ENCODE results near the gene PLCB3. TPM values are rescaled to one million over a fixed set of nuclear protein-coding genes. Genes with fewer than 3 reads are reported as not detected.

PLCB3 gene
- total and polyA plus RNA-seq, 10 of the 15 experiments (the other 5 are each of a cell fraction or from before 2014, with no cell fraction given): 0.03 to 10.3 (median 3.3) TPM

DNA sequence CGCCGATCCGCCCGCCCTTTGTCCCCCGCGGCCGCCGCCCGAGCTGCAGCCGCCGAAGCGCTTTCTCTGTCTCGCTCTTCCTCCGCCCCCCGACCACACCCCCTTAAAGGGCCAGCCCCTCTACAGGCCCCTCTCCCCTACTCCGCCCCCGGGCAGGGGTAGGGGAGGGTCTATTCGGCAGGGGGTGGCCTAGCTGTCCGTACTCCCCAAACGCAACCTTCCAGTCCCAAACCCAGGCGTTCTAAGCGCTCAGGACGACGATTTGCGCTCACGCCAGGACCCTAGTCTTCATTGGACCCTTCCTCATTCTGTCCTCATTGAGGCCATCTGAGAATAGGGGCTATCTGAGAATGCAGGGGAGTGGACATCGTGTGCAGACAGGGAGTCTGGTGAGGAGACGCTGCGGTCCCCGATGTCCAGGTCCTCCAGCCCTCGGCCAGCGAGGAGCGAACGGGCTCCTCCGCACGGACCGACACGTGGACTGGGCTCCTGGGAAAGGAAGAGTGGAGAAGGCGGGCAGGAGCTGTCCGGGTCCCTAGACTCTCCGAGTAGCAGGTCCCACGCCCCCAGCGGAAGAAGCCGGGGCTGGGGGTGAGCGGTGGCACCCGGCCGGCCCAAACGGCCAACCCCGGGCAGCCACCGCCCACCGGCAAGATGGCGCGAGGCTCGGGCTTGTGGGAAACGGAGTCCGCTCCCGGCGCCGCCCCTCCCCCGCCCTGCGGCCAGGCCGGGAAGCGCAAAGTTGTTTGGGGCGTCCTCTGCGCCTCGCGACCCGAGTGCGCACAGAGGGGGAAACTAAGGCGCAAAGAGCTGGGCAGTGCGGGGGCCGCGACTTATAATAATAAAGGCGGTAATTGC, 4.2 kb upstream of the PLCB3 start, which contains the start of gene PPP1R14B (continued):
- TF ChIP-seq, protein P1, sequence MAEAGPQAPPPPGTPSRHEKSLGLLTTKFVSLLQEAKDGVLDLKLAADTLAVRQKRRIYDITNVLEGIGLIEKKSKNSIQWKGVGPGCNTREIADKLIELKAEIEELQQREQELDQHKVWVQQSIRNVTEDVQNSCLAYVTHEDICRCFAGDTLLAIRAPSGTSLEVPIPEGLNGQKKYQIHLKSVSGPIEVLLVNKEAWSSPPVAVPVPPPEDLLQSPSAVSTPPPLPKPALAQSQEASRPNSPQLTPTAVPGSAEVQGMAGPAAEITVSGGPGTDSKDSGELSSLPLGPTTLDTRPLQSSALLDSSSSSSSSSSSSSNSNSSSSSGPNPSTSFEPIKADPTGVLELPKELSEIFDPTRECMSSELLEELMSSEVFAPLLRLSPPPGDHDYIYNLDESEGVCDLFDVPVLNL (IDR thresholded peaks at IDR 0.05; ENCODE audit: low read depth, low read length): no peak
- TF ChIP-seq TBL1XR1 (IDR thresholded peaks at IDR 0.05; ENCODE audit: low read depth, low read length) (0 out of 2 replicates have a peak, but pooled peaks have one; percentile 17), POU2F2 (IDR thresholded peaks at IDR 0.05; ENCODE audit: borderline replicate concordance, low read depth, low read length) (no peak), NR2C2 (IDR thresholded peaks at IDR 0.05; ENCODE audit: borderline replicate concordance, control insufficient read depth, insufficient read length, low read depth) (no peak), SUPT20H (IDR thresholded peaks at IDR 0.05; ENCODE audit: borderline replicate concordance, control insufficient read depth, low read depth, low read length) (no peak), KLF5 (IDR thresholded peaks at IDR 0.05; ENCODE audit: partially characterized antibody) (no peak), SMC3 (IDR thresholded peaks at IDR 0.05; ENCODE audit: borderline replicate concordance, low read length) (no peak), IKZF1 (conservative IDR thresholded peaks at IDR 0.05) (peak; percentile 89), ZNF274 (IDR thresholded peaks at IDR 0.05; ENCODE audit: insufficient read depth, insufficient read length) (no peak), STAT3 (IDR thresholded peaks at IDR 0.05; ENCODE audit: low read depth, low read length) (no peak), TCF12 (IDR thresholded peaks at IDR 0.05; ENCODE audit: low read depth, low read length) (peak; percentile 38; the same call in 1 of the 2 replicates), MYC (IDR thresholded peaks at IDR 0.05; ENCODE audit: insufficient read depth, insufficient read length, insufficient replicate concordance, low read length, severe bottlenecking) (no peak), POLR2AphosphoS2 (IDR thresholded peaks at IDR 0.05; ENCODE audit: low read depth, low read length) (no peak)
- TF ChIP-seq, protein P2, sequence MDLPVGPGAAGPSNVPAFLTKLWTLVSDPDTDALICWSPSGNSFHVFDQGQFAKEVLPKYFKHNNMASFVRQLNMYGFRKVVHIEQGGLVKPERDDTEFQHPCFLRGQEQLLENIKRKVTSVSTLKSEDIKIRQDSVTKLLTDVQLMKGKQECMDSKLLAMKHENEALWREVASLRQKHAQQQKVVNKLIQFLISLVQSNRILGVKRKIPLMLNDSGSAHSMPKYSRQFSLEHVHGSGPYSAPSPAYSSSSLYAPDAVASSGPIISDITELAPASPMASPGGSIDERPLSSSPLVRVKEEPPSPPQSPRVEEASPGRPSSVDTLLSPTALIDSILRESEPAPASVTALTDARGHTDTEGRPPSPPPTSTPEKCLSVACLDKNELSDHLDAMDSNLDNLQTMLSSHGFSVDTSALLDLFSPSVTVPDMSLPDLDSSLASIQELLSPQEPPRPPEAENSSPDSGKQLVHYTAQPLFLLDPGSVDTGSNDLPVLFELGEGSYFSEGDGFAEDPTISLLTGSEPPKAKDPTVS (IDR thresholded peaks at IDR 0.05; ENCODE audit: low read depth, low read length): no peak
- TF ChIP-seq, protein P3, sequence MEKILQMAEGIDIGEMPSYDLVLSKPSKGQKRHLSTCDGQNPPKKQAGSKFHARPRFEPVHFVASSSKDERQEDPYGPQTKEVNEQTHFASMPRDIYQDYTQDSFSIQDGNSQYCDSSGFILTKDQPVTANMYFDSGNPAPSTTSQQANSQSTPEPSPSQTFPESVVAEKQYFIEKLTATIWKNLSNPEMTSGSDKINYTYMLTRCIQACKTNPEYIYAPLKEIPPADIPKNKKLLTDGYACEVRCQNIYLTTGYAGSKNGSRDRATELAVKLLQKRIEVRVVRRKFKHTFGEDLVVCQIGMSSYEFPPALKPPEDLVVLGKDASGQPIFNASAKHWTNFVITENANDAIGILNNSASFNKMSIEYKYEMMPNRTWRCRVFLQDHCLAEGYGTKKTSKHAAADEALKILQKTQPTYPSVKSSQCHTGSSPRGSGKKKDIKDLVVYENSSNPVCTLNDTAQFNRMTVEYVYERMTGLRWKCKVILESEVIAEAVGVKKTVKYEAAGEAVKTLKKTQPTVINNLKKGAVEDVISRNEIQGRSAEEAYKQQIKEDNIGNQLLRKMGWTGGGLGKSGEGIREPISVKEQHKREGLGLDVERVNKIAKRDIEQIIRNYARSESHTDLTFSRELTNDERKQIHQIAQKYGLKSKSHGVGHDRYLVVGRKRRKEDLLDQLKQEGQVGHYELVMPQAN (conservative IDR thresholded peaks at IDR 0.05): peak; percentile 75; the same call in 1 of the 2 replicates
- TF ChIP-seq, protein P4, sequence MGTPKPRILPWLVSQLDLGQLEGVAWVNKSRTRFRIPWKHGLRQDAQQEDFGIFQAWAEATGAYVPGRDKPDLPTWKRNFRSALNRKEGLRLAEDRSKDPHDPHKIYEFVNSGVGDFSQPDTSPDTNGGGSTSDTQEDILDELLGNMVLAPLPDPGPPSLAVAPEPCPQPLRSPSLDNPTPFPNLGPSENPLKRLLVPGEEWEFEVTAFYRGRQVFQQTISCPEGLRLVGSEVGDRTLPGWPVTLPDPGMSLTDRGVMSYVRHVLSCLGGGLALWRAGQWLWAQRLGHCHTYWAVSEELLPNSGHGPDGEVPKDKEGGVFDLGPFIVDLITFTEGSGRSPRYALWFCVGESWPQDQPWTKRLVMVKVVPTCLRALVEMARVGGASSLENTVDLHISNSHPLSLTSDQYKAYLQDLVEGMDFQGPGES (IDR thresholded peaks at IDR 0.05): no peak
- TF ChIP-seq, protein P5, sequence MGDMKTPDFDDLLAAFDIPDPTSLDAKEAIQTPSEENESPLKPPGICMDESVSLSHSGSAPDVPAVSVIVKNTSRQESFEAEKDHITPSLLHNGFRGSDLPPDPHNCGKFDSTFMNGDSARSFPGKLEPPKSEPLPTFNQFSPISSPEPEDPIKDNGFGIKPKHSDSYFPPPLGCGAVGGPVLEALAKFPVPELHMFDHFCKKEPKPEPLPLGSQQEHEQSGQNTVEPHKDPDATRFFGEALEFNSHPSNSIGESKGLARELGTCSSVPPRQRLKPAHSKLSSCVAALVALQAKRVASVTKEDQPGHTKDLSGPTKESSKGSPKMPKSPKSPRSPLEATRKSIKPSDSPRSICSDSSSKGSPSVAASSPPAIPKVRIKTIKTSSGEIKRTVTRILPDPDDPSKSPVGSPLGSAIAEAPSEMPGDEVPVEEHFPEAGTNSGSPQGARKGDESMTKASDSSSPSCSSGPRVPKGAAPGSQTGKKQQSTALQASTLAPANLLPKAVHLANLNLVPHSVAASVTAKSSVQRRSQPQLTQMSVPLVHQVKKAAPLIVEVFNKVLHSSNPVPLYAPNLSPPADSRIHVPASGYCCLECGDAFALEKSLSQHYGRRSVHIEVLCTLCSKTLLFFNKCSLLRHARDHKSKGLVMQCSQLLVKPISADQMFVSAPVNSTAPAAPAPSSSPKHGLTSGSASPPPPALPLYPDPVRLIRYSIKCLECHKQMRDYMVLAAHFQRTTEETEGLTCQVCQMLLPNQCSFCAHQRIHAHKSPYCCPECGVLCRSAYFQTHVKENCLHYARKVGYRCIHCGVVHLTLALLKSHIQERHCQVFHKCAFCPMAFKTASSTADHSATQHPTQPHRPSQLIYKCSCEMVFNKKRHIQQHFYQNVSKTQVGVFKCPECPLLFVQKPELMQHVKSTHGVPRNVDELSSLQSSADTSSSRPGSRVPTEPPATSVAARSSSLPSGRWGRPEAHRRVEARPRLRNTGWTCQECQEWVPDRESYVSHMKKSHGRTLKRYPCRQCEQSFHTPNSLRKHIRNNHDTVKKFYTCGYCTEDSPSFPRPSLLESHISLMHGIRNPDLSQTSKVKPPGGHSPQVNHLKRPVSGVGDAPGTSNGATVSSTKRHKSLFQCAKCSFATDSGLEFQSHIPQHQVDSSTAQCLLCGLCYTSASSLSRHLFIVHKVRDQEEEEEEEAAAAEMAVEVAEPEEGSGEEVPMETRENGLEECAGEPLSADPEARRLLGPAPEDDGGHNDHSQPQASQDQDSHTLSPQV (IDR thresholded peaks at IDR 0.05): no peak
